OCI-LY3 (cell line): Measurements from ENCODE around the gene PDE3A.

Source experiments
- H2AFZ ChIP-seq: fragments of 200-600, 300-600 bp; shearing (Covaris generic); 2 replicates; pipeline ENCODE4 v1.6.0; 2014; ENCODE audit warnings: antibody characterized with exemption, low read depth, low read length
- H3K27ac ChIP-seq: fragments of 200-600, 300-600 bp; sonication (generic); 2 replicates; pipeline ENCODE4 v1.5.1; 2014; ENCODE audit warnings: mild to moderate bottlenecking, low read length, moderate library complexity, mixed read lengths
- H3K27me3 ChIP-seq: fragments of 200-600, 300-600 bp; sonication (generic); 2 replicates; pipeline ENCODE4 v1.6.1; 2014; ENCODE audit warnings: low read depth, low read length, mixed read lengths
- H3K36me3 ChIP-seq: fragments of 200-600, 300-600 bp; sonication (generic); replicated peaks from 2 replicates; pipeline ENCODE3; 2014; ENCODE audit warnings: low read depth, low read length, mixed read lengths
- H3K4me1 ChIP-seq: fragments of 300-600, 200-600 bp; sonication (generic); 2 replicates; pipeline ENCODE4 v1.6.1; 2014; ENCODE audit warnings: low read length, mixed read lengths
- H3K4me2 ChIP-seq: fragments of 200-600, 300-600 bp; sonication (generic); 2 replicates; pipeline ENCODE4 v1.6.1; 2014; ENCODE audit warnings: low read length, mixed read lengths
- H3K4me3 ChIP-seq: fragments of 300-600, 200-600 bp; sonication (generic); 2 replicates; pipeline ENCODE4 v1.5.1; 2014; ENCODE audit warnings: antibody characterized with exemption, mild to moderate bottlenecking, low read length, moderate library complexity
- H3K79me2 ChIP-seq: fragments of 300-600, 200-600 bp; shearing (Covaris generic); 2 replicates; pipeline ENCODE4 v1.6.1; 2014; ENCODE audit warnings: mild to moderate bottlenecking, low read length, mixed read lengths
- H3K9ac ChIP-seq: fragments of 300-600, 200-600 bp; shearing (Covaris generic); 2 replicates; pipeline ENCODE4 v1.6.0; 2014; ENCODE audit warnings: mild to moderate bottlenecking, low read length, moderate library complexity
- H3K9me3 ChIP-seq: fragments of 200-600, 300-600 bp; shearing (Covaris generic); 2 replicates; pipeline ENCODE4 v1.6.1; 2014; ENCODE audit warnings: low read length, mixed read lengths; ENCODE audit not compliant: insufficient read depth
- H4K20me1 ChIP-seq: fragments of 200-600, 300-600 bp; sonication (generic); 2 replicates; pipeline ENCODE4 v1.6.1; 2016; ENCODE audit warnings: low read length, mixed read lengths; ENCODE audit not compliant: insufficient read depth
- EZH2phosphoT487 ChIP-seq: fragments of 200-600 bp; shearing (Covaris generic); IDR thresholded peaks from 2 replicates; pipeline ENCODE4 v1.6.1; 2018; ENCODE audit warnings: antibody characterized with exemption, mixed run types, low read depth
- TF ChIP-seq, protein P1 (sequence below): fragments of 200-600, 300-600 bp; sonication (generic); IDR thresholded peaks from 2 replicates; pipeline ENCODE4 v1.5.1; 2014; ENCODE audit warnings: antibody characterized with exemption, low read length, low read depth

PDE3A gene

DNA sequence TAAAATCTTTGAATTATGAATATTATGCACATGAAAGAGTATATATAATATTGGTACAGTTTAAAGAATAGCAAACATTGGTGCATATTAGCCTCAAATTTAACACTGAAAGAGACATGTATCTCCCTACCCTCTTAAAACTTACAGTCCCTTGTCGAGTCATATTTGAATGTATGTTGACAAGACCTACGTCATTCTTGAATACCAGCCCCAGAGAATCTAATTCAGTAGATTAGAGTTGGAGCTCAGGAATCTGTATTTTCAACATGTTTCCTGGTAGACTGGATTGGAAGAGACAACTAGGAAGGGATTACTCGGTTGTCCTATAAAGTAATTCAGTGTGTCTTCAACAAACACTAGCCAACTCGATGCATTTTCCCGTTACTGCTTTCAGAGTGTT is 104.8 kb downstream of the PDE3A start:
- no peak overlapping the region for H3K9ac ChIP-seq
- H3K4me2 ChIP-seq, result no peak overlapping the region
- H3K4me1 ChIP-seq, result no peaks in the 10 kb centered on the region
- TF ChIP-seq, protein P1, sequence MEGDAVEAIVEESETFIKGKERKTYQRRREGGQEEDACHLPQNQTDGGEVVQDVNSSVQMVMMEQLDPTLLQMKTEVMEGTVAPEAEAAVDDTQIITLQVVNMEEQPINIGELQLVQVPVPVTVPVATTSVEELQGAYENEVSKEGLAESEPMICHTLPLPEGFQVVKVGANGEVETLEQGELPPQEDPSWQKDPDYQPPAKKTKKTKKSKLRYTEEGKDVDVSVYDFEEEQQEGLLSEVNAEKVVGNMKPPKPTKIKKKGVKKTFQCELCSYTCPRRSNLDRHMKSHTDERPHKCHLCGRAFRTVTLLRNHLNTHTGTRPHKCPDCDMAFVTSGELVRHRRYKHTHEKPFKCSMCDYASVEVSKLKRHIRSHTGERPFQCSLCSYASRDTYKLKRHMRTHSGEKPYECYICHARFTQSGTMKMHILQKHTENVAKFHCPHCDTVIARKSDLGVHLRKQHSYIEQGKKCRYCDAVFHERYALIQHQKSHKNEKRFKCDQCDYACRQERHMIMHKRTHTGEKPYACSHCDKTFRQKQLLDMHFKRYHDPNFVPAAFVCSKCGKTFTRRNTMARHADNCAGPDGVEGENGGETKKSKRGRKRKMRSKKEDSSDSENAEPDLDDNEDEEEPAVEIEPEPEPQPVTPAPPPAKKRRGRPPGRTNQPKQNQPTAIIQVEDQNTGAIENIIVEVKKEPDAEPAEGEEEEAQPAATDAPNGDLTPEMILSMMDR, result no peak
- TF ChIP-seq EZH2phosphoT487, result no peak
- no peaks in the 10 kb centered on the region for H3K79me2 ChIP-seq
- peaks cover 15% of the 10 kb centered on the region; the same call in 1 of the 2 replicates for H3K27me3 ChIP-seq
- H4K20me1 ChIP-seq, result no peaks in the 10 kb centered on the region
- H3K9me3 ChIP-seq, result no peaks in the 10 kb centered on the region
- no peaks in the 10 kb centered on the region for H3K36me3 ChIP-seq
- no peak overlapping the region for H3K4me3 ChIP-seq
- no peak overlapping the region for H2AFZ ChIP-seq
- no peak overlapping the region for H3K27ac ChIP-seq

DNA sequence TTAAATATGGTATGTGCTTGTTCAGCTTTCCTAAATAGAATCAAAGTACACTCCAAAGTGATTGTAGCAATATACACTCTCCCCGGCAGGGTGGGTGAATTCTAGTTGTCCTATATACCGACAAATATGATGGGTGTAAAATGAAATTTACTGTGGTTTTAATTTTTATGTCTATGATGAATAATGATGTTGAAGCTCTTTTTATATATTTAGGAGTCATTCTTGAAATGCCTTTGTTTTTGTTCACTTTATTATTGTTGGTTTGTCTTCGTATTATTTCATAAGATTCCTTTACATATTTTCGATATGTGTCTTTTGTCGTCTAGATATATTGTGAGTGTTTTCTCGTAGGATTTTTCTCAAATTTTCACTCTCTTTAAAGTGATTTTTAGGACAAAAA is 105.7 kb downstream of the PDE3A start:
- H3K79me2 ChIP-seq, result no peaks in the 10 kb centered on the region
- no peak for TF ChIP-seq EZH2phosphoT487
- TF ChIP-seq, protein P1, result no peak

DNA sequence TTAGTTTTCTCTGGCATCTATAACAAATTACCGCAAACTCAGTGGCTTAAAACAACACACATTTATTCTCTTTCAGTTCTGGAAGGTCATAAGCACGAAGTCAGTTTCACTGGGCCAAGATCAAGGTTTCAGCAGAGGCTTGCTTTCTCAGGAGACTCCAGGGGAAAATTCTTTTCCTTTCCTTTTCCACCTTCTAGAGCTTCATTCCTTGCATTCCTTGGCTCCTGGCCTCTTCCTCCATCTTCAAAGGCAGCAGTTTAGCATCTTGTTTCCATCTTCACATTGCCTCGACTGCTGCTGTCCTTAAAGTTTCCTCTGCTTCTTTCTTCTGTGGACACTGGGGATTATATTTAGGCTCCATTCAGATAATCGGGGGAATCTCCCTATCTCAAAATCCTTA is 106.1 kb downstream of the PDE3A start:
- Histone ChIP-seq H4K20me1 (no peaks in the 10 kb centered on the region), H3K27ac (no peak overlapping the region)
- no peak for TF ChIP-seq EZH2phosphoT487
- TF ChIP-seq, protein P1, result no peak

More for the DNA sequence above, 105.7 kb downstream of the PDE3A start:
- Histone ChIP-seq H3K36me3 (no peaks in the 10 kb centered on the region), H4K20me1 (no peaks in the 10 kb centered on the region), H2AFZ (no peak overlapping the region), H3K4me3 (no peak overlapping the region), H3K4me2 (no peak overlapping the region), H3K27me3 (peaks cover 17% of the 10 kb centered on the region; the same call in 1 of the 2 replicates), H3K9ac (no peak overlapping the region), H3K4me1 (no peaks in the 10 kb centered on the region), H3K9me3 (no peaks in the 10 kb centered on the region), H3K27ac (no peak overlapping the region)

DNA sequence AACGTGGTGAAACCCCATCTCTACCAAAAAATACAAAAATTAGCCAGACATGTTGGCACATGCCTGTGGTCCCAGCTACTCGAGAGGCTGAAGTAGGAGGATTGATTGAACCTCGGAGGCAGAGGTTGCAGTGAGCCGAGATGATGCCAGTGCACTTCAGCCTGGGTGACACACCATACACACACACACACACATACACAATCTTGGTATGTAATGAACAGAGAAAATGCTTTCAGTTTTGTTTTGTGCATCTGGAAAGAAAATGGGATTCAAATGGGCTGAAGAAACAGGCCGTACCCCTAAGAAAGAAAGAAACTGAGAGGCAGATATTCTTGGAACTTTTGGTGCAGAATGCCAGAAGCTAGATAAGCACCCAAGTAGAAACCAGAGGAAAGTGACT is 107.2 kb downstream of the PDE3A start:
- Histone ChIP-seq H3K4me3 (no peak overlapping the region), H4K20me1 (no peaks in the 10 kb centered on the region), H3K9me3 (no peaks in the 10 kb centered on the region), H3K79me2 (no peaks in the 10 kb centered on the region), H3K4me1 (no peaks in the 10 kb centered on the region), H3K27ac (no peak overlapping the region), H3K27me3 (peaks cover 17% of the 10 kb centered on the region; the same call in 1 of the 2 replicates), H3K36me3 (no peaks in the 10 kb centered on the region), H3K9ac (no peak overlapping the region), H3K4me2 (no peak overlapping the region), H2AFZ (no peak overlapping the region)
- no peak for TF ChIP-seq EZH2phosphoT487
- TF ChIP-seq, protein P1, result no peak

More for the DNA sequence above, 106.1 kb downstream of the PDE3A start:
- Histone ChIP-seq H3K79me2 (no peaks in the 10 kb centered on the region), H3K9me3 (no peaks in the 10 kb centered on the region), H3K4me1 (no peaks in the 10 kb centered on the region), H3K27me3 (peaks cover 17% of the 10 kb centered on the region; the same call in 1 of the 2 replicates), H3K4me2 (no peak overlapping the region), H2AFZ (no peak overlapping the region), H3K36me3 (no peaks in the 10 kb centered on the region), H3K4me3 (no peak overlapping the region), H3K9ac (no peak overlapping the region)
